Liver (tissue), 9 donors: Measurements from ENCODE around the gene RASGRP4. TPM values are rescaled to one million over a fixed set of nuclear protein-coding genes. Genes with fewer than 3 reads are reported as not detected.

ENCODE experiments used
- DNase-seq: peaks from one replicate; pipeline ENCODE4 v3.0.0-alpha.2; 2017; ENCODE audit warnings: low spot score
- H3K27ac ChIP-seq, 2 donors: one replicate each; pipeline ENCODE4 v1.7.0; 2013; ENCODE audit warnings: inconsistent platforms in 2 of 2, low read length in 2 of 2, control low read depth in 1 of 2, low read depth in 1 of 2, mild to moderate bottlenecking in 1 of 2
- H3K27me3 ChIP-seq, 4 donors: one replicate each; pipeline versions ENCODE4 v1.6.1 to v1.7.0; 2013; ENCODE audit warnings: low read length in 3 of 4, inconsistent platforms in 1 of 4, mild to moderate bottlenecking in 1 of 4, moderate library complexity in 1 of 4; ENCODE audit not compliant: control insufficient read depth in 4 of 4, insufficient read depth in 4 of 4
- H3K36me3 ChIP-seq, 4 donors: one replicate each; pipeline versions ENCODE4 v1.6.1 to v1.7.0; 2013; ENCODE audit warnings: low read length in 3 of 4, mild to moderate bottlenecking in 3 of 4, low read depth in 1 of 4, moderate library complexity in 1 of 4; ENCODE audit not compliant: control insufficient read depth in 4 of 4, insufficient read depth in 3 of 4
- H3K4me1 ChIP-seq, 4 donors: one replicate each; pipeline versions ENCODE4 v1.6.1 to v1.7.0; 2013; ENCODE audit warnings: low read length in 3 of 4, mild to moderate bottlenecking in 3 of 4, moderate library complexity in 1 of 4; ENCODE audit not compliant: control insufficient read depth in 4 of 4, insufficient read depth in 4 of 4
- H3K4me3 ChIP-seq, 3 donors: one replicate each; pipeline versions ENCODE4 v1.6.1 to v1.7.0; 2013; ENCODE audit warnings: low read length in 3 of 3, control low read depth in 1 of 3, low read depth in 1 of 3, mild to moderate bottlenecking in 1 of 3
- H3K9ac ChIP-seq, 2 donors: one replicate each; pipeline ENCODE4 v1.7.0; 2013; ENCODE audit warnings: low read length in 2 of 2, mild to moderate bottlenecking in 2 of 2, moderate library complexity in 2 of 2, control low read depth in 1 of 2, low read depth in 1 of 2
- H3K9me3 ChIP-seq, 4 donors: one replicate each; pipeline versions ENCODE4 v1.6.1 to v1.7.0; 2013; ENCODE audit warnings: low read length in 3 of 4; ENCODE audit not compliant: control insufficient read depth in 4 of 4
- ATF3 ChIP-seq: IDR thresholded peaks from 2 replicates; pipeline ENCODE4 v1.6.1; 2016; ENCODE audit warnings: antibody characterized with exemption
- CTCF ChIP-seq: fragments of 150-350 bp; IDR thresholded peaks from 2 replicates; pipeline ENCODE4 v1.5.1; 2017; ENCODE audit warnings: improper control_type of control experiment, low read depth, low read length; ENCODE audit not compliant: missing input control
- EGR1 ChIP-seq, 2 donors: IDR thresholded peaks; 2 replicates each; pipeline ENCODE4 v1.6.1; 2016 to 2018; ENCODE audit warnings: antibody characterized with exemption in 2 of 2, low read depth in 2 of 2
- FOXA1 ChIP-seq: IDR thresholded peaks from 2 replicates; pipeline ENCODE4 v1.6.1; 2016; ENCODE audit warnings: antibody characterized with exemption
- FOXA2 ChIP-seq: IDR thresholded peaks from 2 replicates; pipeline ENCODE4 v1.6.1; 2016; ENCODE audit warnings: antibody characterized with exemption
- GABPA ChIP-seq, 2 donors: IDR thresholded peaks in 1 of 2; conservative IDR thresholded peaks in 1 of 2; 2 replicates each; pipeline ENCODE4 v1.6.1; 2016; ENCODE audit warnings: antibody characterized with exemption in 2 of 2, mild to moderate bottlenecking in 1 of 2, moderate library complexity in 1 of 2
- HNF4A ChIP-seq, 2 donors: conservative IDR thresholded peaks; 2 replicates each; pipeline ENCODE4 v1.6.1; 2016; ENCODE audit warnings: antibody characterized with exemption in 2 of 2, mild to moderate bottlenecking in 2 of 2
- HNF4G ChIP-seq: IDR thresholded peaks from 2 replicates; pipeline ENCODE4 v1.6.1; 2016; ENCODE audit warnings: antibody characterized with exemption
- JUND ChIP-seq, 2 donors: IDR thresholded peaks; 2 replicates each; pipeline ENCODE4 v1.6.1; 2016; ENCODE audit warnings: antibody characterized with exemption in 2 of 2
- MAX ChIP-seq: IDR thresholded peaks from 2 replicates; pipeline ENCODE4 v1.6.1; 2016; ENCODE audit warnings: antibody characterized with exemption
- NR2F2 ChIP-seq: IDR thresholded peaks from 2 replicates; pipeline ENCODE4 v1.6.1; 2016; ENCODE audit warnings: antibody characterized with exemption
- RAD21 ChIP-seq, 2 donors: IDR thresholded peaks; 2 replicates each; pipeline ENCODE4 v1.6.1; 2016; ENCODE audit warnings: antibody characterized with exemption in 2 of 2, mild to moderate bottlenecking in 2 of 2
- REST ChIP-seq: IDR thresholded peaks from 2 replicates; pipeline ENCODE4 v1.6.1; 2016; ENCODE audit warnings: antibody characterized with exemption, mild to moderate bottlenecking
- RXRA ChIP-seq, 2 donors: IDR thresholded peaks; 2 replicates each; pipeline ENCODE4 v1.6.1; 2017 to 2018; ENCODE audit warnings: antibody characterized with exemption in 2 of 2, mild to moderate bottlenecking in 1 of 2
- SP1 ChIP-seq: IDR thresholded peaks from 2 replicates; pipeline ENCODE4 v1.6.1; 2018; ENCODE audit warnings: antibody characterized with exemption, mild to moderate bottlenecking
- TAF1 ChIP-seq: conservative IDR thresholded peaks from 2 replicates; pipeline ENCODE4 v1.6.1; 2016; ENCODE audit warnings: antibody characterized with exemption, mild to moderate bottlenecking
- YY1 ChIP-seq: IDR thresholded peaks from 2 replicates; pipeline ENCODE4 v1.6.1; 2016; ENCODE audit warnings: antibody characterized with exemption, mild to moderate bottlenecking
- ZBTB33 ChIP-seq: IDR thresholded peaks from 2 replicates; pipeline ENCODE4 v1.6.1; 2016; ENCODE audit warnings: antibody characterized with exemption
- WGBS: extraction: QIAGEN DNeasy Blood & Tissue Kit; methylation state at CpG from one replicate; pipeline ENCODE4 v1.1.7; 2013; 5-methylcytosine and 5-hydroxymethylcytosine counted together
- polyA plus RNA-seq, 2 donors: library from polyadenylated mRNA; stranded (reverse) in 1 of 2; unstranded in 1 of 2; fragments of 200-250 nt in 1 of 2; fragments of >200 nt in 1 of 2; fragmentation: Nextera tagmentation in 1 of 2; extraction: Ambion mirVana in 1 of 2; gene quantifications; one replicate each; pipeline versions ENCODE4 v1.2.1 to v1.2.3, GENCODE V29; 2013 to 2015
- total RNA-seq, 2 donors: library from RNA; depleted of rRNA; stranded (reverse); fragments of >200 nt; gene quantifications; one replicate each; pipeline ENCODE4 v1.2.3, GENCODE V29; 2014
- donor health status: healthy.
- donor health status: healthy.
- donor health status: healthy.
- donor health status: healthy.
- donor health status: healthy.

Gene RASGRP4
- total and polyA plus RNA-seq, 4 donors: 0.60 to 2.4 (median 1.6) TPM

GRCh38 chr19:38374332-38375097 lies 51.5 kb downstream of the RASGRP4 start, which contains the start of gene PSMD8:
TSS of gene PSMD8 (plus strand) at chr19:38374571. CDS start at chr19:38374602, 31 bp downstream.
- WGBS: under 1% methylated on average over 65 of the region's 65 CpGs
- Histone ChIP-seq H3K4me1 (peaks cover 9 to 22% (median 16%) of the 10 kb centered on the region in 4 donors), H3K9me3 (no peaks in the 10 kb centered on the region), H3K27me3 (no peaks in the 10 kb centered on the region), H3K9ac (peak within 1 kb of the TSS; percentile 77 to 92), H3K4me3 (peak within 1 kb of the TSS; percentile 72 to 99 (median 96)), H3K36me3 (peaks cover 5 to 14% (median 10%) of the 10 kb centered on the region in 4 donors), H3K27ac (peak within 1 kb of the TSS; percentile 88 to 91)
- peak; percentile 97 for DNase-seq
- TF ChIP-seq NR2F2 (peak; percentile 81), RXRA (IDR thresholded peaks at IDR 0.05) (peak; percentile 54 to 69), TAF1 (peak; percentile 89), JUND (IDR thresholded peaks at IDR 0.05) (peak; percentile 13 to 78), ZBTB33 (no peak), ATF3 (peak; percentile 67), HNF4G (no peak), HNF4A (conservative IDR thresholded peaks at IDR 0.05) (peak; percentile 24 to 60), RAD21 (IDR thresholded peaks at IDR 0.05) (peak; percentile 28 to 33), CTCF (peak; percentile 8), GABPA (IDR thresholded peaks at IDR 0.05 in 1 of 2, conservative IDR thresholded peaks at IDR 0.05 in 1 of 2) (peak; percentile 88 to 95), SP1 (peak; percentile 84), FOXA2 (peak; percentile 55), MAX (no peak), REST (peak; percentile 91), EGR1 (IDR thresholded peaks at IDR 0.05; ENCODE audit: low read depth in 2 of 2) (peak in 1 of 2 donors; percentile 11), YY1 (peak; percentile 100), FOXA1 (peak; percentile 86)
